HG03097 (cell line): Measurements from ENCODE around the gene CYS1.
"Not testable (repeated sequence)": the region's sequence is repeated elsewhere in the genome, so short reads cannot be mapped to it uniquely, and the experiment has no call there.

ENCODE experiments used
- ATAC-seq: cut with Tn5 transposase; IDR thresholded peaks from one replicate; pipeline ENCODE4 v1.9.1; 2021; ENCODE audit not compliant: unreplicated experiment, low FRiP score

The CYS1 gene

GRCh38 chr2:10033251-10034006 is 46.8 kb downstream of the CYS1 start:
- ATAC-seq = no peak

DNA sequence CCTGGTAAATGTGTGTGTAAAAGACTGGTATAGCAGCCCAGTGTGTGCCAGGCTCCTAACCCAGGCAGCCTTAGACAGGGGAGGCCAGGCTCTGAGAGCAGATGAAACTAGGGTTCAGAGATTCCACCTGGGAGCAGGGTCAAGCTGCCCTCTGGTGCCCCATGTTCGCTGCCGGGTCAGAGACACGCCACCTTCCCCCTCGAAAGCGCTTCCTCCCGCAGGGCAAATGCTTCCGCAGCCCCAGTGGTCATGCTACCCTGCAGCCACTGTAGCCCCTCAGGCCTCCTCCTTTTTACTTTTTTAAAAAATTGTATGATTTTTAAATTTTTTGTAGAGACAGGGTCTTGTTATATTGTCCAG is 47.5 kb downstream of the CYS1 start:
- ATAC-seq = no peak

- ATAC-seq = no peak
Measured at GRCh38 chr2:10031886-10032745, 48.1 kb downstream of the CYS1 start.

DNA sequence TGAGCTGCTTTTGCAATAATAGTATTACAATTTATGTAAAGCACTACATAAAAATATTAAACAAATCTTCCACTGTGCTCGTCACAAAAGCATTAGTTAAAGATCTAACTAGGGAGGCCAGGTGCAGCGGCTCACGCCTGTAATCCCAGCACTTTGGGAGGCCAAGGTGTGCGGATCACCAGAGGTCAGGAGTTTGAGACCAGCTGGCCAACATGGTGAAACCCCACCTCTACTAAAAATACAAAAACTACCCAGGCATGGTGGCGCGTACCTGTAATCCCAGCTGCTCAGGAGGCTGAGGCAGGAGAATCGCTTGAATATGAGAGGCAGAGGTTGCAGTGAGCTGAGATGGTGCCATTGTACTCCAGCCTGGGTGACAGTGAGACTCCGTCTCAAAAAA is 49.4 kb downstream of the CYS1 start:
- ATAC-seq = not testable (repeated sequence)

GRCh38 chr2:10030311-10030736 is 49.9 kb downstream of the CYS1 start:
- ATAC-seq = no peak

- no peak for ATAC-seq
Measured at GRCh38 chr2:10029875-10030223, 50.4 kb downstream of the CYS1 start.

GRCh38 chr2:10028988-10029874 is 51.0 kb downstream of the CYS1 start:
- no peak for ATAC-seq

- ATAC-seq = no peak
Measured at GRCh38 chr2:10028407-10028987, 51.7 kb downstream of the CYS1 start.

- ATAC-seq = no peak
Measured at GRCh38 chr2:10027660-10028330, 52.4 kb downstream of the CYS1 start.

- ATAC-seq = no peak
Measured at GRCh38 chr2:10026940-10027569, 53.2 kb downstream of the CYS1 start.

DNA sequence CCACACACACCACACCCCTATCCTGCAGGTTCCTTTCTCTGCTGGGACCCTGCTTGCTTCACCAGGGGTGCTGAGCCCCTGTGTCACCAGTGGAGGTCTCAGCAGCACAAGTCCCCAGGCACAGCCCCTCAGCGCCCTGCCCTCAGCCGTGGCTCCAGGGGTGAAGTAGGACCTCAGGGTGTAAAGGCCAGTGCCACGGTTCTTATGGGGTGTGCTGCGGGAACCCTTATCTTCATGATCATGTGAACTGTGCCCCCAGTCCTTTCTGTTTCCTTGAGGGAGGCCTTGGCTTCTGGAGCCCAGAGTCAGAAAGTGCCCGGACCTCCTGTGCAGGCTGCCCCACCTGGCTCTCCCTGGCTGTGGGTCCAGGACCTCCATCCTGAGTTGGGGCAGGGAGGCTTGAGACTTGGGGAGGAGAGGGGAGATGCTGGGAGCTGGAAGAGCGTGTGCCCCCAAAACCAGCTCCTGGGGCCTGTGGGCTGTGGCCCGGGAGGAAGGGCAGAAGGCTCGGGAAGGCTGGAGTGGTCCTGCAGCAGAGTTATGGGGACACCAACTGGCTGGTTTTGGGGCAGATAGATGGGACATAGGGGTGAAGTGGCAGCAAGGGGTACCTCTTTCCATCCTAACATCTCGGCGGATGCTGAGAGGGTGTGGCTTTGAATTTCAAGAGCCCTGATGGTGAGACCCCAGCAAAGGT is 57.1 kb downstream of the CYS1 start:
- no peak for ATAC-seq

- ATAC-seq = no peak
Measured at GRCh38 chr2:10022445-10022844, 57.8 kb downstream of the CYS1 start.

GRCh38 chr2:10022041-10022421 is 58.2 kb downstream of the CYS1 start:
- no peak for ATAC-seq

GRCh38 chr2:10019602-10020400 is 60.4 kb downstream of the CYS1 start:
- no peak for ATAC-seq

DNA sequence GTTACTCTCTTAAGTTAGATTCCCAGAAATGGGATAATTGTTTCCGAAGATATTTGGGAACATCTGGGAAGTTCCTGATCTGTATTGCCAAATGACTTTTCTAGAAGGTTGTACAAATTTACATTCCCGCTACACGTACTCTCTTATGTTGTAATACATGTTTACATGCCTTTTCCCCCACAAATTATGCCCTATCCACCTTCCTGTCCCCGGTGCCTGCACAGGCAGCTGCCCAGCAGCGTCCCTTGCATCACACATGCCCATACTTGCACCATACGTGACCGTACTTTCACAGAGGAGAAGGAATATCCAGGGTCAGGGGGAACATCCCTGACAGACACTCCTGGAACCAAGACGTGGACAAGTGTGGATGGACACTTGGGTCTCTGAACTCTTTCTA is 61.0 kb downstream of the CYS1 start:
- ATAC-seq = no peak

- ATAC-seq = no peak
Measured at GRCh38 chr2:10017313-10017941, 62.8 kb downstream of the CYS1 start.

- ATAC-seq = no peak
Measured at GRCh38 chr2:10016802-10017258, 63.4 kb downstream of the CYS1 start.
